Renal cortex interstitium (tissue), 11 donors: ENCODE data around the gene ZZZ3. TPM values are rescaled to one million over a fixed set of nuclear protein-coding genes. Genes with fewer than 3 reads are reported as not detected.

Source experiments
- DNase-seq, 11 donors: peaks; one replicate each; pipeline ENCODE4 v3.0.0-alpha.2; 2013; ENCODE audit warnings: low read depth in 9 of 11, low spot score in 4 of 11; ENCODE audit errors: extremely low read depth in 1 of 11
- polyA plus RNA-seq, 3 donors: library from polyadenylated mRNA; unstranded; fragments of 120-200 nt; gene quantifications; one replicate each; pipeline ENCODE4 v1.2.1, GENCODE V29; 2013; ENCODE audit not compliant: insufficient read length in 3 of 3

The ZZZ3 gene
- polyA plus RNA-seq, 3 donors = 59.2 to 71.1 (median 67.1) TPM

DNA sequence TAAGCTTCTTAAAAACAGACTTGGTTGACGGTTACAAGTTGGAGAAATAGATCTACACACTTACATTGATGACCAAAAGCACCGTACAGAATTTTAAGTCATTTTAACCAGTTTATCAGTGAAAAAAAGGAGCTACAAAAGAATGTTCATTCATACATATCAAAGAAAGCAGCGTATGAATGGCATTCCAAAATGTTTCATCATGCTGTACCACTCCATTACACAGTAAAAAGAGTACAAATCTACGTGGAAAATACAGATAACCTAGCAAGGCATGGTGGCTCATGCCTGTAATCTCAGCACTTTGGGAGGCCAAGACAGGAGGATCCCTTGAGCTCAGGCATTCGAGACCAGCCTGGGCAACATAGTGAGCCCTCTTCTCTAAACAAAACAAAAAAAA is 40.3 kb downstream of the ZZZ3 start:
- no peak for DNase-seq

DNA sequence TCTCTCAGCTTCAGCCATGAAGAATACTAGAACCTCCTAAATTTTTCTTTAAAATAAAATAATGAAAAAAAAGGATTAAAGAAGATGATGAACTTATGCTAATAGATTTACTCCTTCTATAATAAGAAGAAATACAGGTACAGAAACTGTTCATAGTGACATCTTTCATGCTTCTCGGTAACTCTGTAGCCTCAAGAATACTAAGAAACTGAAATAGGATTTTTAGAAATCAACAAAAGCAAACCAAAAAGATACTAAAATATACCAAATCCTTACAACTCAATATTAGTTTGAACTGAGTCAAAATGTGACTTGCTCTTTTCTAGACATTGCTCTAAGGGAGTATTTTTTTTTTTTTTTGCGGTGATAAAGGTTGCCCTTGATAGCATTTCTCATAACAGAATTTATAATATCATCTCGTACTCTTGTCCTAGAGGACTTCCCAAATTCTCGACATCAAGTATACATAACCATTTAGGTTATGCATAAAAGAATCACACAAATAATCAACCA is 42.8 kb downstream of the ZZZ3 start:
- no peak for DNase-seq

DNA sequence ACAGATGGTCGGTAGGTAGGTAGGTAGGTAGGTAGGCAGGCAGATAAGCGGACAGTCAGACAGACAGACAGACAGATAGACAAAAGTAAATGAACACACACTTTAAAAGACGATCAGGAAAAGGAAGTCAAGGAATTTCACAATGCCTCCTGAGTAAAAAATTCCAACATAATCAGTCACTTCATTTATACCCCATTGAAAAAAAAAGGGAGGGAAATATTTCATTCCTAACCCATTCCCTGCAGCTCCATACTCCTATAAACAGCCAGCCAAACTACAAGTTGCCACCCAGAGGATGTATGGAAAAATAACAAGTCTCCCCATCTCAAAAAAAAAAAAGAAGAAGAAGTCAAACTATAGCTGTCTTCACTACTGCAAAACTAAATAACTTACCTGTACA is 43.4 kb downstream of the ZZZ3 start:
- no peak for DNase-seq

DNA sequence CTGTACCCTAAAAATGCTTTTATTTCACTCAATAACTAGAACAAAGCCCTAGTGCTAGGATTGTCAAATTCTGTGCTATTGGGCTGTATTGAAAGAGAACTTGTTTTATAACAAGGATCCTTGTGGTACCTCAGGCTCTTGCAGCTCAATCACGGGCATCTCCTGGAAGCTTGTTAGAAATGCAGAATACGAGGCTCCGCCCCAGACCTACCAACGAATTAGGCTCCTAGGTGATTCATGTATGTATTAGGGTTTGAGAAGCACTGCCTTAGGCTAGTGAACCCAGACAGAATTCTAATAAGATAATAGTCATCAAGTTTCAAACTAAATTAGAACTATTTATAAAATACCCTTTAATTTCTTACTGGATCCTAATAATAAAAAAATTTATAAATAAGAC is 45.6 kb downstream of the ZZZ3 start:
- no peak for DNase-seq

Other genes starting within 250 kb of the ZZZ3 start
- gene USP33, start 77.2 kb upstream of the ZZZ3 start, polyA plus RNA-seq = 10 to 100 TPM; 69.1 to 95.2 (median 89.0) TPM
- gene MIGA1, start 97.0 kb upstream of the ZZZ3 start, polyA plus RNA-seq = 10 to 100 TPM; 15.7 to 23.3 (median 21.9) TPM
- gene NEXN, start 206.0 kb upstream of the ZZZ3 start, polyA plus RNA-seq = 10 to 100 TPM; 10.8 to 13.6 (median 13.3) TPM